GM12891 (cell line): ENCODE results near the gene VTI1A.

Experiments
- PAX5 ChIP-seq: IDR thresholded peaks from 2 replicates; pipeline ENCODE4 v1.6.1; 2011; ENCODE audit warnings: low read length, moderate library complexity, mild to moderate bottlenecking; ENCODE audit not compliant: insufficient read depth, severe bottlenecking
- POLR2A ChIP-seq: IDR thresholded peaks from 2 replicates; pipeline ENCODE4 v1.6.1; 2011; ENCODE audit warnings: low read depth, low read length, control low read depth
- POLR2AphosphoS5 ChIP-seq: IDR thresholded peaks from 2 replicates; pipeline ENCODE4 v1.6.1; 2011; ENCODE audit warnings: low read depth, low read length, control low read depth
- POU2F2 ChIP-seq: IDR thresholded peaks from 2 replicates; pipeline ENCODE4 v1.6.1; 2011; ENCODE audit warnings: low read depth, mild to moderate bottlenecking, control low read depth, low read length, moderate library complexity
- SPI1 ChIP-seq: IDR thresholded peaks from 2 replicates; pipeline ENCODE4 v1.6.1; 2011; ENCODE audit warnings: low read depth, low read length, control low read depth
- TAF1 ChIP-seq: IDR thresholded peaks from 2 replicates; pipeline ENCODE4 v1.6.1; 2011; ENCODE audit warnings: low read depth, low read length, control low read depth

DNA sequence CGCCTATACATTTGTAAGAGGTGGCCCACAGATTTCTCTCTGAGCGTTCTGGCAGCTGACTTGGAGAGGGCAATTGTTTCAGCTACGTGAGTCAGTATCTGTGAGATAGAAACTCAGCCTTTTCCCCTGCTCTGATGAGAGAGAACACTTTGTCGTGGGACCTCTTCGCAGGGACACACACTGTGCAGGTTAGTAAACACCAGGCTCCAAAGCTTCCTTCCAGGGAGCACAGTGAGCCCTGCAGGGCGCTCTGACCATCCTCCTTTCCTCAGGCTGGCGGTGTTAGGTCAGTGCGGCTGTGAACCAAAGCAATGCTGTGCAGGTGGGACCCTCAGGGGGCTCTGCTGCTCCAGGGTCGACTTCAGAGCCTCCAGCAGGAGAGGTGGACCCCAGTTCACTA lies 350.8 kb downstream of the VTI1A start:
- TF ChIP-seq POLR2A (no peak), SPI1 (no peak), TAF1 (no peak), POLR2AphosphoS5 (no peak), POU2F2 (no peak), PAX5 (no peak)
